ENCODE measurements around the gene C15orf61.

GRCh38 chr15:67512140-67512539 is 8.8 kb upstream of the C15orf61 start:
- TF ChIP-seq, protein P1, sequence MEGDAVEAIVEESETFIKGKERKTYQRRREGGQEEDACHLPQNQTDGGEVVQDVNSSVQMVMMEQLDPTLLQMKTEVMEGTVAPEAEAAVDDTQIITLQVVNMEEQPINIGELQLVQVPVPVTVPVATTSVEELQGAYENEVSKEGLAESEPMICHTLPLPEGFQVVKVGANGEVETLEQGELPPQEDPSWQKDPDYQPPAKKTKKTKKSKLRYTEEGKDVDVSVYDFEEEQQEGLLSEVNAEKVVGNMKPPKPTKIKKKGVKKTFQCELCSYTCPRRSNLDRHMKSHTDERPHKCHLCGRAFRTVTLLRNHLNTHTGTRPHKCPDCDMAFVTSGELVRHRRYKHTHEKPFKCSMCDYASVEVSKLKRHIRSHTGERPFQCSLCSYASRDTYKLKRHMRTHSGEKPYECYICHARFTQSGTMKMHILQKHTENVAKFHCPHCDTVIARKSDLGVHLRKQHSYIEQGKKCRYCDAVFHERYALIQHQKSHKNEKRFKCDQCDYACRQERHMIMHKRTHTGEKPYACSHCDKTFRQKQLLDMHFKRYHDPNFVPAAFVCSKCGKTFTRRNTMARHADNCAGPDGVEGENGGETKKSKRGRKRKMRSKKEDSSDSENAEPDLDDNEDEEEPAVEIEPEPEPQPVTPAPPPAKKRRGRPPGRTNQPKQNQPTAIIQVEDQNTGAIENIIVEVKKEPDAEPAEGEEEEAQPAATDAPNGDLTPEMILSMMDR (IDR thresholded peaks at IDR 0.05): no peak
- no peak for TF ChIP-seq POLR2A (IDR thresholded peaks at IDR 0.05)

Data from vagina (tissue), 2 donors.